GM18520 (cell line): ENCODE results near the gene CCDC13.

Experiments used
- ATAC-seq: cut with Tn5 transposase; IDR thresholded peaks from one replicate; pipeline ENCODE4 v1.9.1; 2021; ENCODE audit not compliant: unreplicated experiment

CCDC13 gene

DNA sequence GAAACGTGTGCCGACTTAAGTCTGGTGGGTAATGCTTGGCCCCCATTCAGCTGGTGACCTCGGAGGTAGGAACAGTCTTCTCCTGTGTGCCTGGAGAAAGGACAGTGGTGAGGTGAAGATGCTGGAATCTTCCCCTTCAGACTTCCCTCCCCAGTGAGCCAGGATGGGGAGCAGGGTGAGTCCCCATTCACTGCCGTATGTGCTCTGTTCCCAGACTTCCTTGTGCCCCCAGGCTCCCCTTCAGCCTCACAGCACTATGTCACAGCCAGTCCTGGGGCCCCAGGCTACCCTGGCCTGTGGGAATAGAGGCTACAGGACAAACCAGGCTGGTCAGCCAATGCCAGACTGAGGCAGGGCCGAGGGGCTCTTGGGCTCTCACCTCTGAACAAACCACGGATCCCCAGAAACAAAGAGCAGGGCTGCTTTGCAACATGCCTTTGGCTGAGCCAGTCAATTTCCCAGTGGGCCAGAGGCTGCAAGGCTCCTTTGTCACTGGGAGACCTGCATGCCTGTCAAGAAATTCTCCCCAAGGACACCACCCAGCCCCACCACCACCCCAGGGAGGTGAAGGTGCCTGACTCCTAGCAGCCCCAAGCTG lies 38.7 kb downstream of the CCDC13 start:
- no peak for ATAC-seq

DNA sequence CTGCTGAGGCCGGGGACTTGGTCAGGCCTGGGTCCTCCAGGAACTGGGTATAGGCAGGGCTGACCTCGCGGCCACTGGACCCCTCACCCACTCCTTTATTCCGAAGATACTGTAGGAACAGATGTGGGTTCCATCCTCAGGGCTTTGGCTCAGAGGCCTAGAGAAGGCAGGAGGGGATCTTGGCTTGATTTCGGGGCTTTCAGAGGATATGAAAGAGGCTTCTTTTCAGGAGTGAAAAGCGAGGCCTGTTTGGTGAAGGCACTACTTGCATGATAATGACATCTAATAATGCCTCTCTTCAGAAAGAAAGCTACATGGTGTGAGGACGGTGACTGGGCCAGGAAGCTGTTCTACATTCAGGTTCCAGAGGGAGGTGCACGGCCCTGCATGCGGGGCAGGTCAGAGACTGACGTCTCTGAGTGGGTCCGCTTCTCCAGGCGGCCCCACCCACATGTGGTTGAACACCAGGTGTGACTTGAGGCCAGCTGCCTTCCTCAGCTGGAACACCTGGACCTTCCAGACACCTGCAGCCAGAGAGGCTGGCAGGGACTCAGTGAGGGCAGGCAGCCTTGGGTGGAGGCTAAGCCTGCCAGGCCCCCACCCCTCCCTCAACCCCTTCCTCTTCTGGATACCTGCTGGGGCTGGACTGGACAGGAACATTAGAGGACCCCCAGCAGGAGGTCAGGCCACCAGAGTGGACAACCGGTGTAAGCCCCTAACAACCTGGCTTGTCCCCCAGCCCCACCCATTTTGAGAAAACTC lies 39.4 kb downstream of the CCDC13 start:
- no peak for ATAC-seq

- ATAC-seq: no peak
Measured at GRCh38 chr3:42732829-42733459, 40.1 kb downstream of the CCDC13 start.

- ATAC-seq: no peak
Measured at GRCh38 chr3:42732196-42732828, 40.7 kb downstream of the CCDC13 start.

- no peak for ATAC-seq
Measured at GRCh38 chr3:42731476-42732195, 41.4 kb downstream of the CCDC13 start.

DNA sequence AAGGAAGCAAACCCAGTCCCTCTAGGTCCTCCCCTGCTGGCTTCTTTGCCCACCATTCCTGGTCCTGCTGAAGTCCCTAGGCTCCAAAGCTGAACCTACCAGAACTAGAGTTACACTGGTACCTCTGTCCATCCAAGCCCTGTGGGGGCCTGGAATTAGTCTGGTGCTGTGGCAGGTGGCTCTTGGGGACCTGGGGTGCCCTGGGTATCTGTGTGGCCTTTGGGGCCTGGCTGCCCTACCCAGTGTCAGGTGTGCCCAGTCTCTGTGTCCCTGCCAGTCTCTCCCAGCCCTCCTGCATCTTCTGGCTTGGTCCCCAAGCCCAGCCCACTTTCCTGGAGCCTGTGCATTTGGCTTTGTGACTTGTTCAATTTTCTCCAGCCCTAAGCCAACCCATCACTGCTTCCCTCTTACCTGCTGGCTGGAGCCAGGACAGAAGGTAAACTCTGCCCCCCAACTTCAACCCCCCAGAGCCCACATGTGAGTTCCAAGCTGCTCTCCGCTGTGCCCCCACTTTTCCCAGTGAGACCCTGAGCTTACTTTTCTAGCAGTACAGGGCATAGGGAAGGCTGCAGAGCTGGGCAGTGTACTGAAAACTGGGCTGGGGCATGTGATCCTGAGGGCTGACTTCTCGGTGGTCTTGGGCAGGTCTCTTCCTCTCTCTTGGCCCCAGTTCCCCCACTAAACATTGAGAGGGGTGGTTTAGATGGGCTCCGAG lies 42.2 kb downstream of the CCDC13 start:
- no peak for ATAC-seq

GRCh38 chr3:42730294-42730693 lies 42.8 kb downstream of the CCDC13 start:
- no peak for ATAC-seq

DNA sequence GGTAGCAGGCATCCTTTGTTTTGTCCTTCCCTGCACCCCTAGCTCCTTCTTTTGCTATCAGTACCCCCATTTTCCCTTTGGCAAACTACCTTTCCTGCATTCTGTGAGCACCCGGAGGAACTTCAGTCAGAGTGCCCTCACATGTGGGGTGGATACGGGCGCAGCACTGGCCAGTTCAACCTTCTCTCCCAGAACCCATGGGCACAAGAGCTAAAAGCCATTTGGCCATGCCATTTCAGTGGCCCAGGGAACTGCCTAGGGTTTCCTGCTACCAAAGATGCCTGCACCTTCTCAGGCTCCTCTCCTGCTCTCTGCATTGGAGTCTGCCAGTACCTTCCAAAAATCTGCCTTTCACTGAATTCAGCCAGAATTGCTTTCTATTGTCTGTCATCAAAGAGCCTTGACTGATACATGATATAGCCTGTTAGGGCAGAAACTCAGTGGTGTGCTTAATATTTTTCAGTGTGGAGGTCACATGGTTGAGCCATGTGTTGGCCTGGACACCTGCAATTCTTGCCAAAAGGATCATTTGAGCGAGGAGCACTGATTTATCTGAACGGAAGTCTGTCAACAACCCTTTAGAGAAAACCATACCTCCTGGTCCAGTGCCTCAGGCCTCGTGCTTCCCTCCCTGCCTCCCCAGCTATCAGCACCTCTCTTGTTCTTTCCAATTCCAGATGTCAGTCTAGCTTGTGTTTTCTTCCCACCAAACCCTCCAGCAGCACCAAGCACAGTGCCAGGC lies 43.5 kb downstream of the CCDC13 start:
- ATAC-seq: no peak

- no peak for ATAC-seq
Measured at GRCh38 chr3:42728668-42729364, 44.2 kb downstream of the CCDC13 start.

DNA sequence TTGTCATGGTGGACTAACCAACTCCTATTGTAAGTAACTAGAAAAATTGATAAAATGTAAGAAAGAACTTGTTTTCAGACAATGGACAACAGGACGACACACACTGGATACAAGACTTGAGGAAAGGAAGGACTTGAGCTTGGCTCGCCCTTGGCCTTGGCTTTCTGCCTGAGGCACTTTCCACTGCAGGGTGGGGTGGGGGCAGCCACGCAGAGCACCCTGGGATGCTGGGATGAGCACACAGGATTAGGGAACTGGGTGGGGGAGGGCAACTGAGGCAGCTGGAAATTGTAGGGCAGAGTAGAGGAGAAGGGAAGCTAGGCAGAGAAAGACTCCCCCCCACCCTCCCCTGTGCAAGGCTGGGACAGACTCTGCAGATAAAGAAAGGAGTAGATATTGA lies 45.0 kb downstream of the CCDC13 start:
- no peak for ATAC-seq

GRCh38 chr3:42725454-42725853 lies 47.6 kb downstream of the CCDC13 start:
- ATAC-seq: no peak

DNA sequence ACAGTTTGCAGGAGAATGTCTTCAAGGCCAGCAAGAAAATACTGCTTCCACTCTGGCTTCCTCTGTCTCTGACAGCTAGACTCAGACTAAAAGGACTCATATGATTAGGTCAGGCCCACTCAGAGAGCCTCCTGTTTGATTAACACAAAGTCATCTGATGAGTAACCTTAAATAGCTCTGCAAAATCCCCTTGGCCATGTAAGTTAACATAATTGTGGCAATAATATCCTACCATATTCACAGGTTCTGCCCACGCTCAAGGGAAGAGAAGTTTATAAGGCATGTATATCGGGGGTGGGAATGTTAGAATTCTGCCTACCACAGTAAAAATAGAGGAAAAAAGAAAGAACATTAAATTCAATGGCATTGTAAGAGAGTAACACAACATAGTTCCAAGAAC lies 49.8 kb downstream of the CCDC13 start:
- no peak for ATAC-seq
